ENCODE results near the gene IL26.

- no peak for TF ChIP-seq CTCF (conservative IDR thresholded peaks at IDR 0.05)
- no peak for TF ChIP-seq EZH2 (IDR thresholded peaks at IDR 0.05; ENCODE audit: low read depth)
These were observed 40.0 kb downstream of the IL26 start for GRCh38 chr12:68185598-68185997.

All from PC-9 (cell line).